Ishikawa (cell line): ENCODE results near the gene CCDC17.

Experiments
- CEBPB ChIP-seq: IDR thresholded peaks from 2 replicates; pipeline ENCODE4 v1.6.1; 2012
- CREB1 ChIP-seq: IDR thresholded peaks from 2 replicates; pipeline ENCODE4 v1.6.1; 2012; ENCODE audit warnings: low read depth
- EP300 ChIP-seq: IDR thresholded peaks from 2 replicates; pipeline ENCODE4 v1.6.1; 2012; ENCODE audit warnings: borderline replicate concordance
- FOXM1 ChIP-seq: IDR thresholded peaks from 2 replicates; pipeline ENCODE4 v1.6.1; 2012; ENCODE audit warnings: low read depth, borderline replicate concordance
- NFIC ChIP-seq: IDR thresholded peaks from 2 replicates; pipeline ENCODE4 v1.6.1; 2012
- RAD21 ChIP-seq: IDR thresholded peaks from 2 replicates; pipeline ENCODE4 v1.6.1; 2012; ENCODE audit warnings: low read depth
- REST ChIP-seq: IDR thresholded peaks from 2 replicates; pipeline ENCODE4 v1.6.1; 2012; ENCODE audit warnings: low read depth, mild to moderate bottlenecking
- USF1 ChIP-seq: IDR thresholded peaks from 2 replicates; pipeline ENCODE4 v1.6.1; 2012
- YY1 ChIP-seq: IDR thresholded peaks from 2 replicates; pipeline ENCODE4 v1.6.1; 2012; ENCODE audit warnings: low read depth
- ZBTB7A ChIP-seq: IDR thresholded peaks from 2 replicates; pipeline ENCODE4 v1.6.1; 2012; ENCODE audit warnings: low read depth

GRCh38 chr1:45619149-45619921 lies 4.5 kb downstream of the CCDC17 start:
- TF ChIP-seq EP300 (no peak), REST (no peak), ZBTB7A (no peak), NFIC (no peak), YY1 (no peak), CEBPB (no peak), RAD21 (no peak), CREB1 (no peak), FOXM1 (no peak), USF1 (no peak)
